ENCODE data around the gene LHFPL2.

LHFPL2 gene

DNA sequence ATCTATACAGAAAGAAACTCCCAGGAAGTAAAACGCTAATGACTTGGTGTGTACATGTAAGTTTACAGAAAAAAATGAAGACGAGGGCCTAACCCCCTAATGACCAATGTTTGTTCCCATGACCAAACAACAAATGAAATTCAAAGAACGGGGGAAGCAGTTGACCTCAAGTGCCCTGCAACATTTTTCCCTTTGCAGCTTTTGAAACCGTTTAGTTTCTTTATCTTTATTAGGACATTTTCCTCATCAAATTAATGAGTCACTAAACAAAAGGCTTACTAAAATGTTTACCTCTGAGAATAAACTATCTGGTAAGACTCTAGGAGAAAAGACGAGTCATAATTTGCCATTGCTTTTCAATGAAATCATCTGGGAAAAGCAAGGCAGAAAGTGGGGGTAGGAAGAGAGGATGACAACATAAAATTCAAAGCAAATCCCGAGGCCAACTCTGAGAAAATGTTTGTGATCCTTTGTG is 57.4 kb downstream of the LHFPL2 start:
- Histone ChIP-seq H3K27me3 (ENCODE audit: insufficient read depth, insufficient read length) (no peaks in the 10 kb centered on the region), H3K9me3 (ENCODE audit: insufficient read depth, low read length) (peaks cover 11% of the 10 kb centered on the region; the same call in 1 of the 2 replicates), H3K4me1 (ENCODE audit: insufficient read depth, insufficient read length) (no peaks in the 10 kb centered on the region), H3K36me3 (ENCODE audit: insufficient read depth, insufficient read length, low read length) (peaks cover 8% of the 10 kb centered on the region), H3K4me3 (ENCODE audit: insufficient read length, low read depth) (no peak overlapping the region), H3K9ac (ENCODE audit: insufficient read length, low read depth) (no peak overlapping the region)
- DNase-seq (ENCODE audit: low read depth, low spot score), result no peak
- TF ChIP-seq YY1 (IDR thresholded peaks at IDR 0.05; ENCODE audit: insufficient read depth, insufficient read length) (no peak), SUZ12 (IDR thresholded peaks at IDR 0.05; ENCODE audit: extremely low read depth, insufficient read depth, insufficient read length) (no peak), ZNF274 (IDR thresholded peaks at IDR 0.05; ENCODE audit: low read depth, low read length) (no peak)

DNA sequence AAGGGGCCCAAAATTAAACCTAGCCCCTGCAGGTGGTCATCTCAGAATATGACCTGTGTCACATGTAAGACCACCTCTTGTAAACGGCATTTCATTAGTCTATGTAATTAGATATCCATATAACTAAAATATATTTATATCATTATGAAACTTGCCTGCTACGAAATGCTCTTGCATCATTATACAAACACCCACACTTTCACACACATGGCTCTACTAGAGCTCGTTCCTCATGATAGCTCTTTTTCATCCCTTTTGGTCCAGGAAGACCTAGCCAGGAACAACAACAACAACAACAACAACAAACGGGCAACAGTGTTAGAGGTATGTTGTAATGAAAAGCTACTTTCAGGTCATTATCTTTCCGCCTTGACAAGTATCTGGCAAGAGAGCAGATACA is 58.6 kb downstream of the LHFPL2 start:
- no peaks in the 10 kb centered on the region for H3K4me1 ChIP-seq (ENCODE audit: insufficient read depth, insufficient read length)
- H3K4me3 ChIP-seq (ENCODE audit: insufficient read length, low read depth), result no peak overlapping the region
- H3K36me3 ChIP-seq (ENCODE audit: insufficient read depth, insufficient read length, low read length), result peaks cover 14% of the 10 kb centered on the region
- TF ChIP-seq SUZ12 (IDR thresholded peaks at IDR 0.05; ENCODE audit: extremely low read depth, insufficient read depth, insufficient read length) (no peak), YY1 (IDR thresholded peaks at IDR 0.05; ENCODE audit: insufficient read depth, insufficient read length) (no peak), ZNF274 (IDR thresholded peaks at IDR 0.05; ENCODE audit: low read depth, low read length) (no peak)
- H3K27me3 ChIP-seq (ENCODE audit: insufficient read depth, insufficient read length), result no peaks in the 10 kb centered on the region
- no peak for DNase-seq (ENCODE audit: low read depth, low spot score)
- no peak overlapping the region for H3K9ac ChIP-seq (ENCODE audit: insufficient read length, low read depth)
- peaks cover 21% of the 10 kb centered on the region; the same call in 1 of the 2 replicates for H3K9me3 ChIP-seq (ENCODE audit: insufficient read depth, low read length)

GRCh38 chr5:78588507-78588906 is 60.1 kb downstream of the LHFPL2 start:
- Histone ChIP-seq H3K4me1 (ENCODE audit: insufficient read depth, insufficient read length) (no peaks in the 10 kb centered on the region), H3K36me3 (ENCODE audit: insufficient read depth, insufficient read length, low read length) (peaks cover 14% of the 10 kb centered on the region), H3K4me3 (ENCODE audit: insufficient read length, low read depth) (no peak overlapping the region), H3K27me3 (ENCODE audit: insufficient read depth, insufficient read length) (no peaks in the 10 kb centered on the region), H3K9me3 (ENCODE audit: insufficient read depth, low read length) (peaks cover 21% of the 10 kb centered on the region; the same call in 1 of the 2 replicates), H3K9ac (ENCODE audit: insufficient read length, low read depth) (no peak overlapping the region)
- no peak for TF ChIP-seq YY1 (IDR thresholded peaks at IDR 0.05; ENCODE audit: insufficient read depth, insufficient read length)
- no peak for TF ChIP-seq SUZ12 (IDR thresholded peaks at IDR 0.05; ENCODE audit: extremely low read depth, insufficient read depth, insufficient read length)
- no peak for TF ChIP-seq ZNF274 (IDR thresholded peaks at IDR 0.05; ENCODE audit: low read depth, low read length)
- DNase-seq (ENCODE audit: low read depth, low spot score), result no peak

- no peak overlapping the region for H3K9ac ChIP-seq (ENCODE audit: insufficient read length, low read depth)
- no peaks in the 10 kb centered on the region for H3K4me1 ChIP-seq (ENCODE audit: insufficient read depth, insufficient read length)
- peaks cover 11% of the 10 kb centered on the region for H3K36me3 ChIP-seq (ENCODE audit: insufficient read depth, insufficient read length, low read length)
- TF ChIP-seq ZNF274 (IDR thresholded peaks at IDR 0.05; ENCODE audit: low read depth, low read length), result no peak
- TF ChIP-seq SUZ12 (IDR thresholded peaks at IDR 0.05; ENCODE audit: extremely low read depth, insufficient read depth, insufficient read length), result no peak
- TF ChIP-seq YY1 (IDR thresholded peaks at IDR 0.05; ENCODE audit: insufficient read depth, insufficient read length), result no peak
- no peaks in the 10 kb centered on the region for H3K27me3 ChIP-seq (ENCODE audit: insufficient read depth, insufficient read length)
- H3K9me3 ChIP-seq (ENCODE audit: insufficient read depth, low read length), result peaks cover 21% of the 10 kb centered on the region; the same call in 1 of the 2 replicates
- H3K4me3 ChIP-seq (ENCODE audit: insufficient read length, low read depth), result no peak overlapping the region
- DNase-seq (ENCODE audit: low read depth, low spot score), result no peak
Measured at GRCh38 chr5:78587775-78588291, 60.7 kb downstream of the LHFPL2 start.

GRCh38 chr5:78587081-78587774 is 61.3 kb downstream of the LHFPL2 start:
- Histone ChIP-seq H3K9me3 (ENCODE audit: insufficient read depth, low read length) (peaks cover 21% of the 10 kb centered on the region; the same call in 1 of the 2 replicates), H3K4me1 (ENCODE audit: insufficient read depth, insufficient read length) (no peaks in the 10 kb centered on the region), H3K36me3 (ENCODE audit: insufficient read depth, insufficient read length, low read length) (peaks cover 11% of the 10 kb centered on the region), H3K27me3 (ENCODE audit: insufficient read depth, insufficient read length) (no peaks in the 10 kb centered on the region), H3K4me3 (ENCODE audit: insufficient read length, low read depth) (no peak overlapping the region), H3K9ac (ENCODE audit: insufficient read length, low read depth) (no peak overlapping the region)
- no peak for TF ChIP-seq SUZ12 (IDR thresholded peaks at IDR 0.05; ENCODE audit: extremely low read depth, insufficient read depth, insufficient read length)
- no peak for TF ChIP-seq YY1 (IDR thresholded peaks at IDR 0.05; ENCODE audit: insufficient read depth, insufficient read length)
- no peak for TF ChIP-seq ZNF274 (IDR thresholded peaks at IDR 0.05; ENCODE audit: low read depth, low read length)
- DNase-seq (ENCODE audit: low read depth, low spot score), result no peak

DNA sequence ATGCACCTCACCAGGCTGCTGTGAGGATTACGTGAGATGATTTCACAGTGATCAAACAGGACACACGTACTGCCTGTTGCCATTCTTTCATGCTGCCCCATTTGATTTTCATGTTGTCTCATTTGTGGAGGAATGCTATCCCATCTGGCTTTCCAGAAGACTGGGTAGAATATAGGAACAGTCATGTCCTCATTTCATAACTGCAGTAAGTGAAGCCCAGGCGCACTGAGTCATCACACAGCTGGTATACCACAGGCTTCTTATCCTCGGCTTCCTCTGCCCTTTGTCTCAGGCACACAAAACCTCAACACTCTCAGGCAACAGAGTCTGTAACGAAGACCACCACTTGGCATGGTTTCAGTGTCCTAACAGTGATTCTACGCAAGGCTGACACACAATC is 62.3 kb downstream of the LHFPL2 start:
- DNase-seq (ENCODE audit: low read depth, low spot score), result no peak
- H3K9ac ChIP-seq (ENCODE audit: insufficient read length, low read depth), result no peak overlapping the region

GRCh38 chr5:78578015-78578414 is 70.6 kb downstream of the LHFPL2 start:
- no peaks in the 10 kb centered on the region for H3K9me3 ChIP-seq (ENCODE audit: insufficient read depth, low read length)
- no peak overlapping the region for H3K9ac ChIP-seq (ENCODE audit: insufficient read length, low read depth)
- TF ChIP-seq ZNF274 (IDR thresholded peaks at IDR 0.05; ENCODE audit: low read depth, low read length) (no peak), YY1 (IDR thresholded peaks at IDR 0.05; ENCODE audit: insufficient read depth, insufficient read length) (no peak), SUZ12 (IDR thresholded peaks at IDR 0.05; ENCODE audit: extremely low read depth, insufficient read depth, insufficient read length) (no peak)
- DNase-seq (ENCODE audit: low read depth, low spot score), result no peak
- no peaks in the 10 kb centered on the region for H3K27me3 ChIP-seq (ENCODE audit: insufficient read depth, insufficient read length)
- no peaks in the 10 kb centered on the region for H3K36me3 ChIP-seq (ENCODE audit: insufficient read depth, insufficient read length, low read length)
- no peak overlapping the region for H3K4me3 ChIP-seq (ENCODE audit: insufficient read length, low read depth)
- H3K4me1 ChIP-seq (ENCODE audit: insufficient read depth, insufficient read length), result no peaks in the 10 kb centered on the region

More for the DNA sequence above, 62.3 kb downstream of the LHFPL2 start:
- Histone ChIP-seq H3K4me1 (ENCODE audit: insufficient read depth, insufficient read length) (no peaks in the 10 kb centered on the region), H3K9me3 (ENCODE audit: insufficient read depth, low read length) (peaks cover 21% of the 10 kb centered on the region; the same call in 1 of the 2 replicates), H3K4me3 (ENCODE audit: insufficient read length, low read depth) (no peak overlapping the region), H3K36me3 (ENCODE audit: insufficient read depth, insufficient read length, low read length) (peaks cover 11% of the 10 kb centered on the region), H3K27me3 (ENCODE audit: insufficient read depth, insufficient read length) (no peaks in the 10 kb centered on the region)
- TF ChIP-seq ZNF274 (IDR thresholded peaks at IDR 0.05; ENCODE audit: low read depth, low read length) (no peak), YY1 (IDR thresholded peaks at IDR 0.05; ENCODE audit: insufficient read depth, insufficient read length) (no peak), SUZ12 (IDR thresholded peaks at IDR 0.05; ENCODE audit: extremely low read depth, insufficient read depth, insufficient read length) (no peak)
